GM13977 (cell line): Measurements from ENCODE around the gene NGLY1.

Experiments used
- DNase-seq: peaks from one replicate; pipeline ENCODE4 v3.0.0; 2012; ENCODE audit warnings: low spot score
- CTCF ChIP-seq: IDR thresholded peaks from 2 replicates; pipeline ENCODE4 v1.5.1; 2012; ENCODE audit warnings: mild to moderate bottlenecking, control low read depth; ENCODE audit not compliant: insufficient read depth; ENCODE audit errors: extremely low read depth, missing control alignments
- in situ Hi-C: fragments of 300-500 bp; cut with MboI; formaldehyde crosslinking; loops from one replicate; pipeline ENCODE4 v1.12.0; 2022; ENCODE audit warnings: low sequenced_read_pairs, low pct_unique_long_range_greater_than_20kb, mixed read lengths, inconsistent platforms; ENCODE audit not compliant: unreplicated experiment

The NGLY1 gene

GRCh38 chr3:25678581-25678980, 104.7 kb downstream of the NGLY1 start:
- in situ Hi-C loops: no loop called here
- no peak for TF ChIP-seq CTCF
- DNase-seq: no peak

GRCh38 chr3:25677121-25677520, 106.1 kb downstream of the NGLY1 start:
- DNase-seq: no peak
- no peak for TF ChIP-seq CTCF
- in situ Hi-C loops: no loop called here

- no peak for TF ChIP-seq CTCF
- in situ Hi-C loops: loop anchor here (25.0 kb wide), 1 partner anchor 438 kb away; no protein-coding TSS in a partner anchor
- no peak for DNase-seq
These were observed 108.6 kb downstream of the NGLY1 start for GRCh38 chr3:25674670-25675069.

- in situ Hi-C loops: loop anchor here (25.0 kb wide), 1 partner anchor 438 kb away; no protein-coding TSS in a partner anchor
- DNase-seq: no peak
- TF ChIP-seq CTCF: no peak
These were observed 109.4 kb downstream of the NGLY1 start for GRCh38 chr3:25673738-25674298.
